ENCODE results near the gene YPEL4. TPM values are rescaled to one million over a fixed set of nuclear protein-coding genes. Genes with fewer than 3 reads are reported as not detected.

Gene YPEL4
- total RNA-seq, 6 donors from 2014 or later = 0.91 to 8.4 (median 3.5) TPM

GRCh38 chr11:57633394-57634070 is 16.2 kb downstream of the YPEL4 start:
- no peaks in the 10 kb centered on the region for H3K27me3 ChIP-seq
- ATAC-seq (ENCODE audit: low FRiP score in 2 of 2) (no peak), DNase-seq (no peak)
- TF ChIP-seq EP300 (IDR thresholded peaks at IDR 0.05) (no peak), POLR2AphosphoS5 (IDR thresholded peaks at IDR 0.05) (no peak), CTCF (IDR thresholded peaks at IDR 0.05) (no peak), POLR2A (IDR thresholded peaks at IDR 0.05) (no peak)
- peaks cover 5 to 11% (median 9%) of the 10 kb centered on the region in 4 donors for H3K4me1 ChIP-seq
- WGBS, 2 donors = 81% methylated on average over 6 of the region's 6 CpGs
- no peak overlapping the region for H3K4me3 ChIP-seq
- H3K36me3 ChIP-seq = no peaks in the 10 kb centered on the region
- H3K9me3 ChIP-seq = no peaks in the 10 kb centered on the region
- H3K27ac ChIP-seq = no peak overlapping the region

GRCh38 chr11:57632116-57632515 is 17.6 kb downstream of the YPEL4 start:
- no peaks in the 10 kb centered on the region for H3K36me3 ChIP-seq
- WGBS, 2 donors = 49 to 52% methylated on average over 5 of the region's 5 CpGs
- no peak overlapping the region for H3K4me3 ChIP-seq

GRCh38 chr11:57630171-57630570 is 19.5 kb downstream of the YPEL4 start:
- TF ChIP-seq POLR2AphosphoS5 (IDR thresholded peaks at IDR 0.05) = no peak
- no peak for TF ChIP-seq POLR2A (IDR thresholded peaks at IDR 0.05)
- no peak for TF ChIP-seq CTCF (IDR thresholded peaks at IDR 0.05)
- TF ChIP-seq EP300 (IDR thresholded peaks at IDR 0.05) = no peak
- Histone ChIP-seq H3K27me3 (no peaks in the 10 kb centered on the region), H3K4me3 (no peak overlapping the region), H3K4me1 (no peaks in the 10 kb centered on the region), H3K9me3 (no peaks in the 10 kb centered on the region), H3K36me3 (no peaks in the 10 kb centered on the region), H3K27ac (no peak overlapping the region)
- WGBS, 2 donors = 58 to 59% methylated on average over 2 of the region's 2 CpGs
- DNase-seq = no peak
- no peak for ATAC-seq (ENCODE audit: low FRiP score in 2 of 2)

More at GRCh38 chr11:57632116-57632515, 17.6 kb downstream of the YPEL4 start:
- no peak for DNase-seq
- Histone ChIP-seq H3K4me1 (no peaks in the 10 kb centered on the region), H3K9me3 (no peaks in the 10 kb centered on the region), H3K27ac (no peak overlapping the region), H3K27me3 (no peaks in the 10 kb centered on the region)
- ATAC-seq (ENCODE audit: low FRiP score in 2 of 2) = no peak
- TF ChIP-seq POLR2A (IDR thresholded peaks at IDR 0.05) = no peak
- no peak for TF ChIP-seq CTCF (IDR thresholded peaks at IDR 0.05)
- no peak for TF ChIP-seq POLR2AphosphoS5 (IDR thresholded peaks at IDR 0.05)
- no peak for TF ChIP-seq EP300 (IDR thresholded peaks at IDR 0.05)

GRCh38 chr11:57626895-57627294 is 22.8 kb downstream of the YPEL4 start:
- no peak for ATAC-seq (ENCODE audit: low FRiP score in 2 of 2)
- Histone ChIP-seq H3K9me3 (no peaks in the 10 kb centered on the region), H3K27me3 (no peaks in the 10 kb centered on the region), H3K4me1 (no peaks in the 10 kb centered on the region), H3K4me3 (no peak overlapping the region), H3K36me3 (no peaks in the 10 kb centered on the region), H3K27ac (no peak overlapping the region)
- TF ChIP-seq EP300 (IDR thresholded peaks at IDR 0.05) (no peak), CTCF (IDR thresholded peaks at IDR 0.05) (no peak), POLR2A (IDR thresholded peaks at IDR 0.05) (no peak), POLR2AphosphoS5 (IDR thresholded peaks at IDR 0.05) (no peak)
- no peak for DNase-seq
- WGBS, 2 donors = 83 to 94% methylated on average over 1 of the region's 1 CpG

- Histone ChIP-seq H3K9me3 (peaks cover 0 to 2% (median under 1%) of the 10 kb centered on the region in 4 donors), H3K27me3 (no peaks in the 10 kb centered on the region), H3K27ac (no peak overlapping the region), H3K4me3 (no peak overlapping the region), H3K36me3 (peaks cover 0 to 14% (median 0%) of the 10 kb centered on the region in 4 donors), H3K4me1 (no peaks in the 10 kb centered on the region)
- 85 to 92% methylated on average over 2 of the region's 2 CpGs for WGBS, 2 donors
- DNase-seq (no peak), ATAC-seq (ENCODE audit: low FRiP score in 2 of 2) (no peak)
- no peak for TF ChIP-seq POLR2A (IDR thresholded peaks at IDR 0.05)
- no peak for TF ChIP-seq EP300 (IDR thresholded peaks at IDR 0.05)
- TF ChIP-seq POLR2AphosphoS5 (IDR thresholded peaks at IDR 0.05) = no peak
- TF ChIP-seq CTCF (IDR thresholded peaks at IDR 0.05) = no peak
Observed at GRCh38 chr11:57624864-57625263, 24.8 kb downstream of the YPEL4 start.

Measured in upper lobe of left lung (tissue), 6 donors.